Colonic mucosa (tissue), 4 donors: ENCODE results near the gene GREB1. TPM values are rescaled to one million over a fixed set of nuclear protein-coding genes. Genes with fewer than 3 reads are reported as not detected.

Experiments used
- DNase-seq: peaks from one replicate; pipeline ENCODE4 v3.0.0-alpha.2; 2020
- H3K27ac ChIP-seq: fragments of 200-600 bp; one replicate; pipeline ENCODE4 v1.8.0; 2021
- H3K27me3 ChIP-seq: fragments of 200-600 bp; one replicate; pipeline ENCODE4 v1.8.0; 2021
- H3K36me3 ChIP-seq: fragments of 200-600 bp; one replicate; pipeline ENCODE4 v1.8.0; 2021
- H3K4me1 ChIP-seq: fragments of 200-600 bp; one replicate; pipeline ENCODE4 v1.8.0; 2021; ENCODE audit warnings: mild to moderate bottlenecking
- H3K4me3 ChIP-seq: fragments of 200-600 bp; one replicate; pipeline ENCODE4 v1.8.0; 2021
- H3K9ac ChIP-seq, 2 donors: one replicate each; pipeline ENCODE4 v1.7.0; 2013; ENCODE audit warnings: control low read depth in 2 of 2, low read depth in 2 of 2, low read length in 2 of 2
- H3K9me3 ChIP-seq: fragments of 200-600 bp; one replicate; pipeline ENCODE4 v1.8.0; 2021
- CTCF ChIP-seq: fragments of 200-600 bp; IDR thresholded peaks from one replicate; pipeline ENCODE4 v1.8.0; 2022; ENCODE audit warnings: antibody characterized with exemption, mild to moderate bottlenecking
- intact Hi-C: fragments of 100-400 bp; cut with DNase I; formaldehyde crosslinking; loops from one replicate; pipeline ENCODE4 v1.14.1; 2022
- total RNA-seq, 2 donors: library from RNA; stranded (reverse); fragmentation: NEBNext Ultra II Directional in 1 of 2; extraction: Animal tissue kit (Norgen Biotek cat#: 25700) in 1 of 2; gene quantifications; one replicate each; pipeline ENCODE4 v1.2.1, GENCODE V29; 2021
- donor health status: healthy.
- donor health status: DM: no; HTN: no; CAD: no.
- donor health status: DM: no; HTN: no; CAD: no.

GREB1 gene
- total RNA-seq, 2 donors from 2014 or later: 0.77 to 1.1 TPM

DNA sequence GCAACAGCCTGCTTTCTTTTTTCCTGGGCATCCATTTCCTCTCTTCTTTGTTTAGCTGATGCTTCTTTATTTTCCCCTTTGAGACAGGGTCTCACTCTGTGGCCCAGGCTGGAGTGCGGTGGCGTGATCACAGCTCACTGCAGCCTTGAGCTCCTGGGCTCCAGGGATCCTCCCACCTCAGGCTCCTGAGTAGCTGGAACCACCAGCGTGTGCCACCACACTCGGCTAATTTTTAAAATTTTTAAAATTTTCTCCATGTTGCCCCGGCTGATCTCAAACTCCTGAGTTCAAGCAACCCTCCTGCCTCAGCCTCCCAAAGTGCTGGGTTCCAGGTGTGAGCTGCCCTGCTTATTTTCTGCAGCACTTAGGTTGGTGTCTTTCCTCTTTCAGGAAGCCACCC, 77.4 kb downstream of the GREB1 start:
- Histone ChIP-seq H3K27me3 (no peaks in the 10 kb centered on the region), H3K9me3 (no peaks in the 10 kb centered on the region), H3K9ac (no peak overlapping the region), H3K36me3 (no peaks in the 10 kb centered on the region), H3K4me1 (no peaks in the 10 kb centered on the region), H3K27ac (no peak overlapping the region), H3K4me3 (no peak overlapping the region)
- no peak for TF ChIP-seq CTCF
- intact Hi-C loops: no loop called here
- DNase-seq: no peak

GRCh38 chr2:11612553-11613215, 78.8 kb downstream of the GREB1 start:
- no peak for TF ChIP-seq CTCF
- Histone ChIP-seq H3K27me3 (no peaks in the 10 kb centered on the region), H3K4me3 (no peak overlapping the region), H3K36me3 (no peaks in the 10 kb centered on the region), H3K4me1 (no peaks in the 10 kb centered on the region), H3K9me3 (no peaks in the 10 kb centered on the region), H3K27ac (no peak overlapping the region), H3K9ac (no peak overlapping the region)
- no peak for DNase-seq
- intact Hi-C loops: no loop called here

DNA sequence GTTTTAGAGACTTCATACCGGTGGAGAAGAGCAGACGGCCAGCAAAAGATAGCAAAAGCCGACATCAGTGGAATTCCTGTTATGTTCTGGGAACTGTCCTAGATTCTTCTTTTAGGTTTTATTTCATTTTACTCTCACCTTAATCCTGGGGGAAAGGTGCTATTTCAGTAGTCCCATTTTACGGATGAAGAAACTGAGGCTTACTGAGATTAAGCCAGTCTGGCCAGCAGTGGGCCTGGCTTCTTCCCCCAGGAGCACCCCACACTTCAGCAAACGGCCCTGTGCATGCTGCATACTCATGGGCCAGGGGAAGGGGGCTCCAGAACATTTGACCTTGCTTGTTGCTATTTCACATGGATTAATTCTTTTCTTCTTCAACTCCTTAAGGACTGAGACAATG, 79.5 kb downstream of the GREB1 start:
- Histone ChIP-seq H3K9ac (no peak overlapping the region), H3K36me3 (no peaks in the 10 kb centered on the region), H3K9me3 (no peaks in the 10 kb centered on the region), H3K4me1 (no peaks in the 10 kb centered on the region), H3K27ac (no peak overlapping the region), H3K27me3 (no peaks in the 10 kb centered on the region), H3K4me3 (no peak overlapping the region)
- no peak for TF ChIP-seq CTCF
- no peak for DNase-seq
- intact Hi-C loops: no loop called here

GRCh38 chr2:11615209-11615608, 81.4 kb downstream of the GREB1 start:
- no peak overlapping the region for H3K27ac ChIP-seq
- H3K4me1 ChIP-seq: no peaks in the 10 kb centered on the region
- no peaks in the 10 kb centered on the region for H3K36me3 ChIP-seq
- no peak for DNase-seq
- no peak for TF ChIP-seq CTCF
- no peak overlapping the region for H3K9ac ChIP-seq
- no peak overlapping the region for H3K4me3 ChIP-seq
- intact Hi-C loops: no loop called here
- H3K9me3 ChIP-seq: no peaks in the 10 kb centered on the region
- no peaks in the 10 kb centered on the region for H3K27me3 ChIP-seq

DNA sequence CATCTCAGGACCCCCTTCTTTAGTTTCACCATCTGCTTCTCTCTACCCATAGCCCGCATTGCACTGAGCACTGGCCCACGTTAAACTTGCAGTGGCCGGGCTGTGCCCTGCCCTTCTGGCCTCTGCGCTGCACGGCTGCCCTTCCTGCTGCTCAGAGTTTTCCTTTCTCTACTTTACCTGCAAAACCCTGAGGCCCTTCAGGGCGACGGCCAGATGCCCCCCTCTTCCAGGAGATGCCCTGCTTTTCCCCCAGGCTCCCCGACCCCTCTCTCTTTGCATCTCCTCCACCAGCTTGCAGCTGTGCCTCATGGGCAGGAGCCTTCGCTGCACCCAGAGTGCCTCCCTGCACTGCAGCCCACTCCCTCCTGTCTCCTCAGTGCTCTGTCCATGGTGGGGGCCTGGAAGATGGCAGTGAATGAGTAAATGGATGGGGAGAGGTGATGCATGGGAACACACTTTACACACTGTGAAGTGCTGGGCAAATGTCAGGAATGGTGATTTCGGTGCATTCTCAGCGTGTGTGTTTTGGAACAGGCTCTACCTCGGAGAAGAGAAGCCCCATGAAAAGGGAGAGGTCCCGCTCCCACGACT, 82.3 kb downstream of the GREB1 start:
- Histone ChIP-seq H3K4me1 (no peaks in the 10 kb centered on the region), H3K9ac (no peak overlapping the region), H3K36me3 (no peaks in the 10 kb centered on the region), H3K4me3 (no peak overlapping the region), H3K27ac (no peak overlapping the region), H3K9me3 (no peaks in the 10 kb centered on the region), H3K27me3 (no peaks in the 10 kb centered on the region)
- no peak for TF ChIP-seq CTCF
- intact Hi-C loops: no loop called here
- DNase-seq: no peak
